Progenitor cell of endocrine pancreas (in vitro differentiated cells): ENCODE measurements around the gene CDC42. TPM values are rescaled to one million over a fixed set of nuclear protein-coding genes. Genes with fewer than 3 reads are reported as not detected.
"Not testable (repeated sequence)": the region's sequence is repeated elsewhere in the genome, so short reads cannot be mapped to it uniquely, and the experiment has no call there.

ENCODE experiments used
- DNase-seq: peaks from one replicate; pipeline ENCODE4 v3.0.0; 2021; ENCODE audit warnings: low spot score; ENCODE audit not compliant: unreplicated experiment
- H3K27ac Mint-ChIP-seq: 2 replicates; pipeline ENCODE4 v1.8.0; 2021; ENCODE audit warnings: mild to moderate bottlenecking, moderate library complexity, mixed read lengths
- H3K27me3 Mint-ChIP-seq: 2 replicates; pipeline ENCODE4 v1.8.0; 2021; ENCODE audit warnings: mixed read lengths
- H3K36me3 Mint-ChIP-seq: 2 replicates; pipeline ENCODE4 v1.8.0; 2022; ENCODE audit warnings: mixed read lengths; ENCODE audit not compliant: insufficient read depth
- H3K4me1 Mint-ChIP-seq: 2 replicates; pipeline ENCODE4 v1.8.0; 2021; ENCODE audit warnings: low read depth, mixed read lengths
- H3K4me3 Mint-ChIP-seq: 2 replicates; pipeline ENCODE4 v1.8.0; 2021; ENCODE audit warnings: low read depth, mild to moderate bottlenecking, moderate library complexity, mixed read lengths
- H3K9me3 Mint-ChIP-seq: 2 replicates; pipeline ENCODE4 v1.8.0; 2021; ENCODE audit warnings: low read depth, mixed read lengths
- CTCF ChIP-seq: fragments of 200-600 bp; sonication (generic); IDR thresholded peaks from one replicate; pipeline ENCODE4 v1.5.0; 2021; ENCODE audit warnings: antibody characterized with exemption, mild to moderate bottlenecking; ENCODE audit not compliant: unreplicated experiment
- total RNA-seq: library from RNA; stranded (reverse); gene quantifications from 2 replicates; pipeline ENCODE4 v1.2.1, GENCODE V29; 2021

The CDC42 gene
- total RNA-seq, 1 donor from 2014 or later: 288 TPM

- TF ChIP-seq CTCF: no peak
- H3K4me1 Mint-ChIP-seq: peaks cover 31% of the 10 kb centered on the region
- H3K36me3 Mint-ChIP-seq: peaks cover 43% of the 10 kb centered on the region
- no peaks in the 10 kb centered on the region for H3K27me3 Mint-ChIP-seq
- DNase-seq: no peak
- H3K27ac Mint-ChIP-seq: no peak overlapping the region
- H3K9me3 Mint-ChIP-seq: no peaks in the 10 kb centered on the region
- H3K4me3 Mint-ChIP-seq: no peak overlapping the region
Observed at GRCh38 chr1:22089134-22089571, 36.6 kb downstream of the CDC42 start.

GRCh38 chr1:22089787-22090186 lies 37.3 kb downstream of the CDC42 start:
- no peaks in the 10 kb centered on the region for H3K9me3 Mint-ChIP-seq
- H3K27ac Mint-ChIP-seq: peak overlapping the region; percentile 86
- no peak overlapping the region for H3K4me3 Mint-ChIP-seq
- H3K4me1 Mint-ChIP-seq: peaks cover 31% of the 10 kb centered on the region
- TF ChIP-seq CTCF: no peak
- H3K27me3 Mint-ChIP-seq: no peaks in the 10 kb centered on the region
- H3K36me3 Mint-ChIP-seq: peaks cover 42% of the 10 kb centered on the region
- no peak for DNase-seq

GRCh38 chr1:22090867-22091266 lies 38.4 kb downstream of the CDC42 start:
- no peak for TF ChIP-seq CTCF
- H3K9me3 Mint-ChIP-seq: no peaks in the 10 kb centered on the region
- peaks cover 41% of the 10 kb centered on the region for H3K36me3 Mint-ChIP-seq
- peak overlapping the region; percentile 80 for H3K27ac Mint-ChIP-seq
- DNase-seq: no peak
- peaks cover 31% of the 10 kb centered on the region for H3K4me1 Mint-ChIP-seq
- H3K4me3 Mint-ChIP-seq: no peak overlapping the region
- H3K27me3 Mint-ChIP-seq: no peaks in the 10 kb centered on the region

- not testable (repeated sequence) for H3K4me3 Mint-ChIP-seq, H3K9me3 Mint-ChIP-seq, H3K27me3 Mint-ChIP-seq, DNase-seq, H3K27ac Mint-ChIP-seq
- peaks cover 31% of the 10 kb centered on the region for H3K4me1 Mint-ChIP-seq
- peaks cover 37% of the 10 kb centered on the region for H3K36me3 Mint-ChIP-seq
Observed at GRCh38 chr1:22092026-22092768, 39.7 kb downstream of the CDC42 start.

GRCh38 chr1:22093513-22093912 lies 41.0 kb downstream of the CDC42 start:
- H3K4me3 Mint-ChIP-seq: no peak overlapping the region
- H3K4me1 Mint-ChIP-seq: peaks cover 24% of the 10 kb centered on the region
- no peaks in the 10 kb centered on the region for H3K9me3 Mint-ChIP-seq
- no peak for DNase-seq
- TF ChIP-seq CTCF: no peak
- H3K36me3 Mint-ChIP-seq: peaks cover 35% of the 10 kb centered on the region
- H3K27me3 Mint-ChIP-seq: no peaks in the 10 kb centered on the region
- no peak overlapping the region for H3K27ac Mint-ChIP-seq

- Mint-ChIP-seq H3K27ac (no peak overlapping the region), H3K9me3 (no peaks in the 10 kb centered on the region), H3K4me1 (peaks cover 10% of the 10 kb centered on the region), H3K36me3 (peaks cover 35% of the 10 kb centered on the region), H3K4me3 (no peak overlapping the region), H3K27me3 (no peaks in the 10 kb centered on the region)
- no peak for TF ChIP-seq CTCF
- no peak for DNase-seq
Observed at GRCh38 chr1:22096036-22096435, 43.5 kb downstream of the CDC42 start.
